Lower leg skin (tissue), 4 donors: Measurements from ENCODE around the gene DNAH11. TPM values are rescaled to one million over a fixed set of nuclear protein-coding genes. Genes with fewer than 3 reads are reported as not detected.

Experiments
- DNase-seq, 2 donors: peaks; one replicate each; pipeline ENCODE4 v3.0.0-alpha.2; 2019; ENCODE audit warnings: low spot score in 2 of 2
- H3K4me3 ChIP-seq: fragments of 200-600 bp; sonication (generic); 2 replicates; pipeline ENCODE4 v1.5.1; 2017; ENCODE audit warnings: mild to moderate bottlenecking, low read depth; ENCODE audit not compliant: poor library complexity, severe bottlenecking
- CTCF ChIP-seq, 3 donors: fragments of 450-650 bp; IDR thresholded peaks; one replicate each; pipeline ENCODE4 v1.5.1; 2016; ENCODE audit warnings: antibody characterized with exemption in 3 of 3, mild to moderate bottlenecking in 3 of 3, moderate library complexity in 2 of 3
- POLR2A ChIP-seq, 2 donors: fragments of 450-650 bp; IDR thresholded peaks; one replicate each; pipeline ENCODE4 v1.6.1; 2016 to 2017; ENCODE audit warnings: antibody characterized with exemption in 2 of 2, mild to moderate bottlenecking in 1 of 2, moderate library complexity in 1 of 2
- WGBS, 2 donors: methylation state at CpG; one replicate each; pipeline ENCODE4 v1.1.5; 2018; 5-methylcytosine and 5-hydroxymethylcytosine counted together
- intact Hi-C: fragments of 100-400 bp; cut with DNase I; formaldehyde crosslinking; loops from one replicate; pipeline ENCODE4 v1.15.0; 2023; ENCODE audit warnings: low total_unique reads
- total RNA-seq, 4 donors: library from RNA; depleted of rRNA; stranded (reverse); fragments of >200 nt; gene quantifications; one replicate each; pipeline ENCODE4 v1.1.0, GENCODE V29; 2016

DNAH11 gene
- total RNA-seq, 4 donors from 2014 or later: 0.88 to 10.0 (median 4.1) TPM

GRCh38 chr7:21911341-21911875 lies 368.6 kb downstream of the DNAH11 start:
- no peak for DNase-seq
- no peak overlapping the region for H3K4me3 ChIP-seq
- WGBS, 2 donors: 69 to 77% methylated on average over 8 of the region's 8 CpGs
- intact Hi-C loops: no loop called here
- TF ChIP-seq CTCF (IDR thresholded peaks at IDR 0.05) (no peak), POLR2A (IDR thresholded peaks at IDR 0.05) (no peak)

DNA sequence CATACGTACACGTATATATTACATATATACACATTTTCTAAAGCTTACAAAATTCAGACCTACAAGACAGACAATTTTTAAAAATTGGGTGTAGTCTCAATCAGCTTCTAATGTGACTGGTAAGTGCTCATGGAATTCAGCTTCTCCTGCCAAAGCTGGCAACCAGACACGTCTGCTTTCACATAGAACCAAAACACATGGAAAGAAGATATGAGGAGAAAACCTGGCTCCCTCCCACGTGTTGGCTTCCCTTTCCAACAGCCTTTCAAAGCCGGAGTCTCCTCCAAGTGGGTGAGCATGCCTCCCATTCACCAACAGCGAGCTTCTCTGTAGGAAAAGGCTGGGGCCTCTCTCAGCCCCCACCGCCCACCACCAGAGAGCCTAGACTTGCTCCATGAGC lies 369.5 kb downstream of the DNAH11 start:
- TF ChIP-seq CTCF (IDR thresholded peaks at IDR 0.05) (no peak), POLR2A (IDR thresholded peaks at IDR 0.05) (no peak)

GRCh38 chr7:21912931-21913780 lies 370.3 kb downstream of the DNAH11 start:
- no peak for TF ChIP-seq POLR2A (IDR thresholded peaks at IDR 0.05)
- no peak for TF ChIP-seq CTCF (IDR thresholded peaks at IDR 0.05)
- intact Hi-C loops: no loop called here
- WGBS, 2 donors: 81 to 83% methylated on average over 8 of the region's 8 CpGs

More for the DNA sequence above, 369.5 kb downstream of the DNAH11 start:
- peak in 1 of 2 donors; percentile 35 for DNase-seq
- no peak overlapping the region for H3K4me3 ChIP-seq
- intact Hi-C loops: no loop called here
- 44 to 49% methylated on average over 7 of the region's 7 CpGs for WGBS, 2 donors

DNA sequence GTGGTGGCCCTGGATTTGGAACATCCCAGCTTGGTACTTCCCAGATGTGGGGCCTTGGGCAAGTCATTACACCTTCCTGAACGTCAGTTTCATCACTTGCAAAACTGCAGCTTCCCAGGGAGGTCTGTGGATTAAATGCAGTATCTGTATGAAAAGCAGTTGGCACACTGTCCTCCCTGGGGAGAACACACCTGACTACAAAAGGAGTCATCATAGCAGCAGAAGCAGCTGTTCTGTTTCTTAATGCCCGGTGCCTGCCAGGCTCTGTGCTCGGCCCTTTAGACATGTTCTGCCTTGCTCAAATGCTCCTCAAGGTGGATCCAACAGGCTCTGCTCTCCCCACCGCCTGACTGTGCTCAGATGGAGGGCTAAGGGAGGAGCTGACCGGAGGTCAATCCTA lies 371.8 kb downstream of the DNAH11 start:
- DNase-seq: no peak
- TF ChIP-seq POLR2A (IDR thresholded peaks at IDR 0.05) (no peak), CTCF (IDR thresholded peaks at IDR 0.05) (no peak)
- no peak overlapping the region for H3K4me3 ChIP-seq
- intact Hi-C loops: no loop called here
- 65 to 68% methylated on average over 5 of the region's 5 CpGs for WGBS, 2 donors

More at GRCh38 chr7:21912931-21913780, 370.3 kb downstream of the DNAH11 start:
- H3K4me3 ChIP-seq: no peak overlapping the region
- no peak for DNase-seq

- intact Hi-C loops: no loop called here
These were observed 372.3 kb downstream of the DNAH11 start for GRCh38 chr7:21915140-21915539.

More at GRCh38 chr7:21915140-21915539, 372.3 kb downstream of the DNAH11 start:
- TF ChIP-seq CTCF (IDR thresholded peaks at IDR 0.05) (no peak), POLR2A (IDR thresholded peaks at IDR 0.05) (no peak)
- WGBS, 2 donors: 81 to 90% methylated on average over 3 of the region's 3 CpGs
- no peak for DNase-seq
- no peak overlapping the region for H3K4me3 ChIP-seq
